Measurements from ENCODE around the gene ASAH2.
"Not testable (repeated sequence)": the region's sequence is repeated elsewhere in the genome, so short reads cannot be mapped to it uniquely, and the experiment has no call there.

ASAH2 gene

DNA sequence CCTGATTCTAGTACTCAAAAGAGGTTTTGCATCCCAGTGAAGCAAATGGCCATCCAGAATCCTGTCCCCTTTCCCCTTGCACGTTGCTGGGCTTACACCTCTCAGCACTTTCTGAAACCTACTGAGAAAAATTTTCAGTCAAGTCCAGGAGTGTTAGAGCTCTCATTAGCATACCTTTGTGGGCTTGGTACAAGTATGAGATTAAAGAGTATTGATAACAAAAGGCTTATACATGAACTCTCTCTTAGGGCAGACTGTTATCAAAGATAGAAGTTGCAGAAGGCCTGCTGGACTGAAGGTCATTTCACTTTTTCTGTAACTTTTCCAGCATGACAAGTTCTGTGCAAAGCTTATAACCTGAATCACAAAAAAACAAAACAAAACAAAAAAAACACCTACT, at the start of gene ASAH2:
ASAH2 (minus strand) TSS at position 123 of the 400 bp plus-strand sequence. CDS start 2,906 bp downstream, outside the sequence.
- no peak for DNase-seq (ENCODE audit: low spot score)

DNA sequence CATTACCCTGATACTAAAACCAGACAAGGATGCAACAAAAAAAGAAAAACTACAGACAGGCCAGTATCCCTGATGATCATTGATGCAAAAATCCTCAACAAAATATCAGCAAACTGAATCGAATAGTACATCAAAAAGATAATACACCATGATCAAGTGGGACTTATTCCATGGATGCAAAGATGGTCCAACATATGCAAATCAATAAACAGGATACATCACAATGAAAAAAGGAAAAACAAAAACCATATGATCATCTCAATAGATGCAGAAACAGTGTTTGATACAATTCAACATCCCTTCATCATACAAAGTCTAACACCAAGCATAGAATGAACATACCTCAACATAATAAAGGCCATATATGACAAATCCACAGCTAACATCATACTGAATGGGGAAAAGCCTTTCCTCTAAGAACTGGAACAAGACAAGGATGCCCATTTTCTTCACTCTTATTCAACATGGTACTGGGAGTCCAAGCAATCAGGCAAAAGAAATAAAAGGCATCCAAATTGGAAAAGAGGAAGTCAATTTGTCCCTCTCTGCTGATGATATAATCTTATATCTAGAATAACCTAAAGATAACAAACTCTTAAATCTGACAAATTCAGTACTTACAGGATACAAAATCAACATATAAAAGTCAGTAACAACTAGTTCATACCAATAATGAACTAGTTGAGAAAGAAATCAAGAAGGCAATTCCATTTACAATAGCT, 48.8 kb upstream of the ASAH2 start:
- DNase-seq (ENCODE audit: low spot score) = no peak

DNA sequence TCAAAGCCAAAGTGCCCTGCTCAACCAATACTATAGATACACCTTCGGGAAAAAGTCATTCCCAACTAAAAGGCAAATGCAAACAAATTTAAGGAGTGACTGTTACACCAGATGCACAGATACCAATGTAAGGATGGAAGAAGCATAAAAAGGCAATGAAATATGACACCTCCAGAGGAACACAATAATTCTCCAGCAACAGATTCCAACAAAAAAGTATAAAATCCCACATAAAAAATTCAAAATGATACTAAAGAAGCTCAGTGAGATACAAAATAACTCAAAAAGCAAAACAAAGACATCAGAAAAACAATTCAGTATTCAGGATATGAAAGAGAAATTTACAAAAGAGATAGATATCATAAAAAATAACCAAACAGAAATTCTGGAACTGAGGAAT, 44.1 kb upstream of the ASAH2 start:
- no peak for DNase-seq (ENCODE audit: low spot score)

DNA sequence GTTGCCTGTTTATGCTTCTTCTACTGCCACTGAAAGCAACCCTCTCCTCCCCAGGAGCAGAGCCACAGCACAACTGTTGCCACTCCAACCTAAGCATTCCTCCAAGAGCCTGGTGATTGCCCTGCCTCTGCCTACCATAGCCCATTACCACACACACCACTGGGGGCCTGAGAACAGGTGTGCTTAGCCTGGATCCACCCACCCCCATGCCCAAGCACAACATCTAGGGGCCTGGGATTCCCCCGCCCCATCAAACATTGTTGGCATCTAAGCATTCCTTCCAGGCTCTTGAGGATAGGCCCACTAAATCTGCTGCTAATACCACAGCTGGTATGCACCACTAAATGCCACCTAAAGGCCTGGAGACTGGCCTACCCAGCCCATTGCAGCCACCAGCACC, 43.3 kb upstream of the ASAH2 start:
- no peak for DNase-seq (ENCODE audit: low spot score)

DNA sequence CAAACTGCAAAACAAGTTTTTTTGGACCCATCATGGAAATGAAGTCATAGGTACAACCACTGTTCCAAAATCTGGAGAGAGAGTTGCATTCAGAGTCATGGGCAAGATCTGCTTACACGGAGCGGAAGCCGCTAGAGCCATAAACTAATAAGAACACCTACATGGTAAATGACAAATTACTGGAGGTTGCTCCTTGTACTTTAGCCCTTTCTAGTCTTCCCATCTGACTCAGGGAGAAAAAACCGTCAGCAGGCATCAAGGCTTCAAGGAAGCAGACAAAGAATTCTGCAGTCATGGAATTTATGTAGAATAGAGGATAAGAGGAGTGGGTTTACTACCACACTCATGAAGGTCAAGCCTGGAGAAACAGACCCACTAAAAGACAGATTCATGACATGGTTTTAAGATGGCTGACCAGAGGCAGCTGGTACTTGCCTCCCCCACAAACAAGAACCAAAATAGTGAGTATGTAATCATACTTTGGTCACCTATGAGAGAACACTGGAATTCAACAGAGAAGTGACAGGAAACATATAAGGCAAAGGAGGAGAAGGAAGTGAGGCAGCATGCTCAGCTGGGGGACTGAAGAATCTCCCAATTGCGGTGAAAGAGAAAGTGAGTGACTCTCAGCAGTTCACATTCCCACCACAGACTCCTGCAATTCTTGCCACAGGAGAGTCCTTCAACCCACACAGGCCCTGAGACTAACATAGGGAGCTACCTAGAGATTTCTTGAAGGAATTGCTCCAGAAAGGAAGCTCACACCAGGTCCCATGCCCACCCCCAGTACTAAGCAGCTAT, 42.4 kb upstream of the ASAH2 start:
- no peak for DNase-seq (ENCODE audit: low spot score)

DNA sequence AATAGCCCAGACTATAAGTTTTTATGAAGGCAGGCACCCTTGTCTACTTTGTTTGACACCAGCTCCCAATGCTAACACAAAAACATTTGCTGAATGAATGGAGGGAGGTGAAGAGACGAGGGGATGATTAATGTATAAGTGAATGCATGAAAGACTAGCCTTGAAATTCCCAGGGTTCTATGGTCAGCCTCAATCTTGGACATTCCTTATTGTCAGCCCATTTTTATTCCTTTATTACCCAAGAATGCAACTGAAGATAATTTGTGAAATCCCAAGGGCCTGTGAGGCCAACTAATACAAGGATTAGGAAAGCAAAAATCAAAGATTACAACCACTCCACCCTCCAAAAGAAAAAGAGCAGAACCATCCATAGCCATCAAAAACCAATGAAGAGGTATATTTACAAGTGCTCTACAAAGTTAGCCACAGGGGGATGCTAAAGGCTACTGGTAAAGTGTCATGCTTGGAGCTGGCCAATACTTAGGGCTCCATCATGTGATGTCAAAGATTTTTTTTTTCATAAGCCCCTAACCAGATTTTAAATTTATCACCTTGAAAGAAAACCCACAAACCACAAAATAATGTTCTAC, 40.0 kb upstream of the ASAH2 start:
- DNase-seq (ENCODE audit: low spot score) = peak; percentile 40

DNA sequence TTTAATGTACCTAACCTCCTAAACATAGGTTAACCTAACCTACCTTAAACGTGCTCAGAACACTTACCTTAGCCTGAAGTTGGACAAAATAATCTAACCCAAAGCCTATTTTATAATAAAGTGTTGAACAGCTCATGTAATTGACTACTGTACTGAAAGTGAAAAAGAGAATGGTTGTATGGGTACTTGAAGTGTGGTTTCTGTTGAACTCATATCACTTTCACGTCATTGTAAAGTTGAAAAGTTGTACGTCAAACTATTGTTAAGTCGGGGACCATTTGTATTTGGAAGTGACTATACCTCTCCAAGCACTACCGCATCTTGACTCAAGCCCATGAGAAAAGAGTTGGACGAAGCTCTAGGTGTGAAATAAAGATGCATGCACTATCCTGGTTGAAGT, 37.9 kb upstream of the ASAH2 start:
- no peak for DNase-seq (ENCODE audit: low spot score)

DNA sequence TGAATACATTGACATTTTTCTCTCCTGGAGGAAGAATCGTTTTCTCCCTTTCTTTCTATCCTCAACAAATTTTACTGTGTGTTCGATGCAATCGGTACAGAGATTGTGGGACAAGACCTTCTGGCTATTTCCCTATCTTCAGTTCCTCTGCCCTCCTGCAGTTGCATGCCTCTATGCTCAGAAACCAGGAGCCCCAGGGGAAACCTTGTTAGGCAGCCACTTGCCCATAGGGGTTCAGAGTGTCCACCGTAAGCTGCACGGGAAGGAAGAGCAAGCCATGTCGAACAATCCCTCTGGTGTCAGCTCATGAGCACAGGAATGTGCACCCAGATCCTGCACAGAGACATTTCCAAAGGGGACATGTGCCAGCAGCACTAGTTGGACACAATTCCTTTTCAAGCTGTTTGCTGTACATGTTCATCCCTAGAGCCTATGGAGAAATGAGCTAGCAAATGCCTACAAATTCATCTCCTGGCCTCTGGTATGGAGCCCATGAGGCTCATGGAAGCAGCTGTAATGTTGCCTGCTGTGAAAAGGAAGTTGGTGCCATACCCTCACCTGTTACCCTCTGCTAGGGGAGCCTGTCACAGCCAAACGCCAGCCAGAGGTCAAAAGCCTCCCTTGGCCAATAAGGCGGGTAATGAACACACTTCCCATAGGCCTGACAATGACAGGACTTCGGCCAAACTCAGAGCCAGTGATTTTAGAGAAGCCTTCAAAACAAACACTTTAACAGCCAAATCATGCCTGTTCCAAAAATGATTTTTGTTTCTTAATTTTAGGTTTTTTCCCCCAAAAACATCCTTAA, 35.9 kb upstream of the ASAH2 start:
- DNase-seq (ENCODE audit: low spot score) = no peak

DNA sequence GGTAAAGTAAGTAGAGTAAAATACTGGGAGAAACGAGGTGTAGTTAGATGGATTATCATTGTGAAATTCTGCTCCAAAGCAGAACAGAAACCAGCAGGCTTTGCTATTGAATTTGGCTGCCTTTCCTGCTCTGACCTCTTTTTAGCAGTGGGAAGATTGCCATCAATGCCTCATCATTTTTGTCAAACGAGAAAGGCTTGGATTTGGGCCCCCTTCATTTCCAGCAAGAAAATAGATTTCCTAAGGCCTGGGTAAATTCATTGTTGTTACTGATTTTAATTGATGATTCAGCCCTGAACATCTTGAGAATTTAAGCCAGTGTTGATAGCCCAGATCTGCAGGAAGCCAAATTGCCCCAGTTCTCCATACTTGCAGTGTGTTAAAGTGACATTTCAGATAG, 35.2 kb upstream of the ASAH2 start:
- no peak for DNase-seq (ENCODE audit: low spot score)

DNA sequence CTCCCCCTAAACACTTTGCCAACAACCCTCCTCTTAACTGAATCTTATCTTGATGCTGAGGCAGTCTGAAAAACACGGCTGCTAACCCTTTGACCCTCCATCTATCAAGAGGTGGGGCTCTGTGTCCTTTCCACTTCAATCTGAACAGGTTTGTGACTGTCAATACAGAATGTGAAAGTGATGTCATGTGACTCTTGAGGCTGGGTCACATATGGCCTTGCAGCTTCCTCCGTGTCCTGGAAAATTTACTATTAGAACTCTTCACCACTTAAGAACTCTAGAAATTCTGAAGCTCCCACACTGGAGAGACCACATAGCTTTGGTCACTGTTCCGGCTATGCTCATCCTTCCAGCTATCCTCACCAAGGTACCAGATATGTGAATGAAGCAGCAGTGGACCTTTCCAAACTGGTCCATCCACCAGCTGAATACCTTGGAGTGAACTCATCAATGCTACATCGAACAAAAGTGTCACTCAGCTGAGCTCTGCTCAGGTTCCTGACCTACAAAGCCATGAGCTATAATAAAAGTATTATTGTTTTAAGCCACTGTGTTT, 30.7 kb upstream of the ASAH2 start:
- no peak for DNase-seq (ENCODE audit: low spot score)

DNA sequence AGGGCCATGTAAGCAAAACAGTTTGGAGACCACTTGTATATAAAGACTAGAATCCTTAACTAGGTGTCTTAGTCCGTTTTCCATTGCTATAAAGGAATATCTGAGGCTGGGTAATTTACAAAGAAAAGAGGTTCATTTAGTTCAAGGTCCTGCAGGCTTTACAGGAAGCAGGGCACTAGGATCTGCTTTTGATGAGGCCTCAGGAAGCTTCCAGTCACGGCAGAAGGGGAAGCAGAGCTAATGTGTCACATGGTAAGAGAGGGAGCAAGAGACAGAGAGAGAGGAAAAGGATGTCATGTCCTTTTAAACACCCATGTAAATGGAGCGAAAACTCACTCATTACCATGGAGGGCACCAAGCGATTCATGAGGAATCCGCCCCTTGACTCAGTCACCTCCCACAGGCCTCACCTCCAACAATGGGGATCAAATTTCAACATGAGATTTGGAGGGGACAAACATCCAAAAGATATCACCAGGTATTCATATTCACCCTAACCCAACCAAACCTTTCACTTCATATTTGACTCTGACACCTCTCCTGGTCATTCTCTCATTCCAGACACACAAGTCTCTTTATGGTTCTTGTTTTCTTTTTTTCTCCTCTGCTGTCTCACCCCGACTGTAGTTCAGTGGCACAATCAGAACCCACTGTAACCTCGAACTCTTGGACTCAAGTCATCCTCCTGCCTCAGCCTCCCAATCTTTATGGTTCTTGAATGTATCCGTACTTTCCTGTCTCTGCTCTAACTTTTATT, 30.1 kb upstream of the ASAH2 start:
- no peak for DNase-seq (ENCODE audit: low spot score)

DNA sequence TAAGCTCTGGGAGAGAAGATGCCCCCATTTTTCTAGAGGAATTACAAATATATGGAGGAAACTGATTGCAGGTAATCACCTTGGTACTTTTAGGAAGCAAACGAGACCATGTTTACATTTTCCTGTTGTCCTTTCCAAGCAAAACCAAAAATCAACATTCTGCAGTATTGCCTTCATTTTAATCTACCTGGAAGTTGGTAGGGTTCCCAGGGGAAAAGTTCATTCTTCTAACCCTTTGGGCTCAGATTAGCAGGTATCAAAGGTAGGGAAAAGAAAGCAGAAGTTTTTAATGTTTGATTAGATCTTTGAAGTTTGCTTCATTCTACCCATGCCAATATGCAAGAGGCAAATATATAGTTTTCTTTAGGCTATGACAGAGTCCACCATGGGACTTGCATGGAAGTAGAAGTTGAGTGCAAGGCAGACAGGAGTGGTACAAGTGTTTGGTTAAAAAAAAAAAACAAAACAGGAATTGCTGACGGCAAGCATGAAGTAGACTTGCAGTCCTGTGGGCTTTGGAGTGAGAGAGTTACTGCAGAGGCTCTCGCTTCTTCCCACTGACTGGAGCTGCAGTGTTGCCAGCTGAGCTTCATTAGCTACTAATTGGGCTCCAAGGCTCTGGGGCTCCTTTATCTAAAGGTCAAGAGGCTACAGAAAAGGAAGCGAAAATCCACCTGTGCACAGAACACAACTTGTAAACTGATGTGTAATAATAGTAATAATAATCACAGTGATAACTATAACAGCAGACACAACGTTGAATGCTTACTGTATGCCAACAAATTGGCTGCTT, 28.9 kb upstream of the ASAH2 start:
- DNase-seq (ENCODE audit: low spot score) = no peak

DNA sequence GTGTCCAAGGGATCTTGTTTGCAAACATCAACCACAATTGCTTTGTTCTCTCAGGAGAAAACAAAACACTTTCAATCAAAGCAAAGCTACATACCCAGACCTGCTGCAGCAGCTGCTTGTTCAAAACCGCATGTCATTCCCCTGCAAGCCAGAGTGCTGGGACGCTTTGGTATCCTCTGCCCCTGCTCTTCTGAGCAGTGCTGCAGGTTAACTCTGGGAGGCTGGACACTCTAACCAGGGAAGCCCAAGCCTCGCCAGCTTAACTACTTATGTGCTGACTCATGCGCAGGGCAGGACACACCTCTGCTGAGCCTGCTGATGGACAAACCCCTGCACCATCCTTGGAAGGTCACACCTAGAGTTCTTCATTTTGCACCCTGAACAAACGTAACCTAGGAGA, 28.2 kb upstream of the ASAH2 start:
- DNase-seq (ENCODE audit: low spot score) = peak; percentile 27

DNA sequence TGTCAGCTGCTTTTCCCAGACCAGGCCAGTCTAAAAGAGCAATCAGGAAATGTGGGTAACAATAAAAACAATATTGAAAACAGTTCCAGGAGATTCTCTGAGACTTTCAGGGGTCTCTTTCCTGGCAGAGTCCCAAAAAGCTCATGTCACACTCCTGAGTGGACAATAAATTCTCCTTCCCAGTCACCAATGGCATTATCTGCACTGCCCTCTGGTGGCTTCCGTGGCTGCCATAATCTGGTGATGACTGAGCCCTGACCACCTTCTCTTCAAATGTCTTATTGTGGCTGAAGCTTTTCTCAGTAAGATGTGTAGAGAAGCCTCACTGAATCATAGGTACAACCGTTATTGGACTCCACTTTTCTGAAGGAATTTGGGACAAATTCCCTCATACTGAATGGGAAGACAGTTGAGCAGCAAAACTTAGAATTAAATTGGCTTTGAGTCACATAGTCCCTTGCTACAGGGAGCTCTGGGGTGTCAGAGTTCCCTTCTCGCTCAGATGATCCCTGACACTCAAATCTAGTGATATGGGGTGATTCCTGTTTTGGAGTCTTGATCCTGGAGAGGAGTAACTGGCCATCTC, 24.4 kb upstream of the ASAH2 start:
- peak; percentile 65 for DNase-seq (ENCODE audit: low spot score)

DNA sequence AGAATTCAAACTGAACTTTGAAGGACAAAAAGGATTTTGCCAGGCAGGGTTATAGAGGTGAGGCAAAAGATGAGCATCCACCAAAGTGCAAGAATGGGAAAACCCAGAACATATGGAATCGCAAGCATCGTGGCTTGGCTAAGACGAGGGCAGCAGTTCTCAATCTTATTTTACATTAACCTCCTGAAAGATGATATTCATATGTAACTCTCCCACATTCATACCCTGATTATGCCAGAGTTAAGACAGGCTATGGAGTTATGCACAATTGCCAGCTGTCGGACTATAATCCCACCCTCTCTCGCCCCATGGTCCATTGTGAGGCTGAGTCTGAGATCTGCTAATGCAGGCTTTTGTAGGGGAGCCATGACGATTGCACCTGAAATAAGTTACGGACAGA, 21.2 kb upstream of the ASAH2 start:
- DNase-seq (ENCODE audit: low spot score) = no peak

DNA sequence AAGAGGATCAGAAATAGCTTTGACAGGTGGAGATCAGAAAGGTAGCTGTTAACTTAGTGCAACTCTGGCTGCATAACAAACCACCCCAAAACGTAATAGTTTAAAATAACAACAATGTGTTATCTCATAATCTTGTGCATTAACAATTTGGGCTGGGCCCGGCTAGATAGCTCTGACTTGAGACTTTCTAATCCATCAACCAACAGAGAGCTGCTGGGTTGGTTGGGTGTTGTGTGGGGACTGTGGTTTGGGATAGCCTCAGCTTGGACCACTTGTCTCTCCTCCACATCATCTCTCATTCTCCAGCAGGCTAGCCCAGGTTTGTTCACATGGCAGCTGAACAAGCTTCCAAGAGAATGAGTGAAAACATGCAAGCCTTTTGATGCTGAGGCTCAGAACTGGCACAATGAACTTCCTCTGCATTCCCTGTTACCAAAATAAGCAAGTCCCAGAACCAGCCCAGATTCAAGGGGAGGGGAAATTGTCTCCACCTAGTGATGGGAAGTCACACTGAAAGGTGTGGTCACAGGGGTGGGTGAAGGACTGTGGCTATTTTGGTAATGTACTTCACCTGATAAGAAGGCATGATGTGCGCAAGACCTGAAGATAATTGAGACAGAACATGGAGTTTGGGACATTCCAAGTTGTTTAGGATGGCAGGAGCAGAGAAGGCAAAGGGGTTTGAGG, 20.4 kb upstream of the ASAH2 start:
- no peak for DNase-seq (ENCODE audit: low spot score)

DNA sequence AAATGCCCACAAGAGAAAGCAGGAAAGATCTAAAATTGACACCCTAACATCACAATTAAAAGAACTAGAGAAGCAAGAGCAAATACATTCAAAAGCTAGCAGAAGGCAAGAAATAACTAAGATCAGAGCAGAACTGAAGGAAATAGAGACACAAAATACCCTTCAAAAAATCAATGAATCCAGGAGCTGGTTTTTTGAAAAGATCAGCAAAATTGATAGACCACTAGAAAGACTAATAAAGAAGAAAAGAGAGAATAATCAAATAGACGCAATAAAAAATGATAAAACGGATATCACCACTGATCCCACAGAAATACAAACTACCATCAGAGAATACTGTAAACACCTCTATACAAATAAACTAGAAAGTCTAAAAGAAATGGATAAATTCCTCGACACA, 16.6 kb upstream of the ASAH2 start:
- not testable (repeated sequence) for DNase-seq (ENCODE audit: low spot score)

DNA sequence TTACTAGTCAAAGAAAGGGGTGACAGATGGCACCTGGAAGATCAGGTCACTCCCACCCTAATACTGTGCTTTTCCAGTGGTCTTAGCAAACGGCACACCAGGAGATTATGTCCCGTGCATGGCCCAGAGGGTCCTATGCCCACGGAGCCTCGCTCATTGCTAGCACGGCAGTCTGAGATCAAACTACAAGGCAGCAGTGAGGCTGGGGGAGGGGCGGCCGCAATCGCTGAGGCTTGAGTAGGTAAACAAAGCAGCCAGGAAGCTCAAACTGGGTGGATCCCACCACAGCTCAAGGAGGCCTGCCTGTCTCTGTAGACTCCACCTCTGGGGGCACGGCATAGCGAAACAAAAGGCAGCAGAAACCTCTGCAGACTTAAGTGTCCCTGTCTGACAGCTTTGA, 11.3 kb upstream of the ASAH2 start:
- not testable (repeated sequence) for DNase-seq (ENCODE audit: low spot score)

DNA sequence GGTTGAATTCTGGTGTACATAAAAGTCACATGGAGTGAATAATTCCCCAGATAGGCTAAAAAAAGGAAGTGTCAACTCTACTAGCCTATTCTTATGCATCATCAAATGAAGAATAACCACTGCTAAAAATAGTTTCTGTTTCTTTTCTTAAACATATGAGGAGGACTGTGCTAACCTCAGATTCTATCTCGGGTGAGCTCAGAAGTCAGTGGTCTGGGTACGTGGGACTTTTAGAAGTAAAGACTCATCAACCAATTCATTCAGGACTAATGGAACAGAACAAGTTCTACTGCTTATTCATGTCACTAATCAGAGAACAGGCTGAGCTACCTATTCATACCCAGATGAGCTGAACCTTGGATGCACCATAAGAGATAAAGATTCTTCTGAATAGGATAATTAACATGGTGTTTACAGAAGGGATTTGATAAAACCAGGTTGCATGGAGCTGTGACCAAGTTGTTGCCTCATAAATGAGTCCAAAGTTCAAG, 9.5 kb upstream of the ASAH2 start:
- DNase-seq (ENCODE audit: low spot score) = no peak

All from hematopoietic multipotent progenitor cell treated with erythropoietin and hydrocortisone succinate and interleukin-3 and kit ligand, for 17 days (in vitro differentiated cells).